ENCODE measurements around the gene MAP3K7. TPM values are rescaled to one million over a fixed set of nuclear protein-coding genes. Genes with fewer than 3 reads are reported as not detected.

MAP3K7 gene
- polyA plus RNA-seq, 2 donors, result 8.4 to 10.0 TPM

- peaks cover 0 to 6% of the 10 kb centered on the region in 2 donors for H3K4me1 ChIP-seq (ENCODE audit: control insufficient read depth in 2 of 2, insufficient read depth in 2 of 2, low read length in 1 of 2)
- no peaks in the 10 kb centered on the region for H3K27me3 ChIP-seq (ENCODE audit: control insufficient read depth in 1 of 2, insufficient read depth in 2 of 2, low read length in 2 of 2)
- 88% methylated on average over 4 of the region's 4 CpGs for WGBS, 2 donors
- H3K9me3 ChIP-seq (ENCODE audit: control insufficient read depth in 2 of 2, insufficient read depth in 1 of 2, low read depth in 1 of 2, low read length in 1 of 2), result no peaks in the 10 kb centered on the region
- H3K27ac ChIP-seq (ENCODE audit: low read depth in 2 of 2, low read length in 1 of 2), result no peak overlapping the region
- no peak overlapping the region for H3K4me3 ChIP-seq (ENCODE audit: low read depth in 1 of 2, low read length in 2 of 2)
- no peaks in the 10 kb centered on the region for H3K36me3 ChIP-seq (ENCODE audit: control insufficient read depth in 2 of 2, insufficient read depth in 2 of 2, low read length in 1 of 2)
Observed at GRCh38 chr6:90480666-90481065, 106.2 kb downstream of the MAP3K7 start.

GRCh38 chr6:90479603-90479926 lies 107.3 kb downstream of the MAP3K7 start:
- H3K4me1 ChIP-seq (ENCODE audit: control insufficient read depth in 2 of 2, insufficient read depth in 2 of 2, low read length in 1 of 2), result peaks cover 0 to 6% of the 10 kb centered on the region in 2 donors
- H3K27me3 ChIP-seq (ENCODE audit: control insufficient read depth in 1 of 2, insufficient read depth in 2 of 2, low read length in 2 of 2), result no peaks in the 10 kb centered on the region
- 88 to 97% methylated on average over 1 of the region's 1 CpG for WGBS, 2 donors
- H3K4me3 ChIP-seq (ENCODE audit: low read depth in 1 of 2, low read length in 2 of 2), result no peak overlapping the region
- H3K36me3 ChIP-seq (ENCODE audit: control insufficient read depth in 2 of 2, insufficient read depth in 2 of 2, low read length in 1 of 2), result no peaks in the 10 kb centered on the region
- no peak overlapping the region for H3K27ac ChIP-seq (ENCODE audit: low read depth in 2 of 2, low read length in 1 of 2)
- no peaks in the 10 kb centered on the region for H3K9me3 ChIP-seq (ENCODE audit: control insufficient read depth in 2 of 2, insufficient read depth in 1 of 2, low read depth in 1 of 2, low read length in 1 of 2)

GRCh38 chr6:90478789-90479602 lies 107.9 kb downstream of the MAP3K7 start:
- no peak overlapping the region for H3K4me3 ChIP-seq (ENCODE audit: low read depth in 1 of 2, low read length in 2 of 2)
- 31 to 34% methylated on average over 15 of the region's 15 CpGs for WGBS, 2 donors
- H3K27ac ChIP-seq (ENCODE audit: low read depth in 2 of 2, low read length in 1 of 2), result peak overlapping the region in 1 of 2 donors; percentile 14
- no peaks in the 10 kb centered on the region for H3K9me3 ChIP-seq (ENCODE audit: control insufficient read depth in 2 of 2, insufficient read depth in 1 of 2, low read depth in 1 of 2, low read length in 1 of 2)
- H3K36me3 ChIP-seq (ENCODE audit: control insufficient read depth in 2 of 2, insufficient read depth in 2 of 2, low read length in 1 of 2), result no peaks in the 10 kb centered on the region
- no peaks in the 10 kb centered on the region for H3K27me3 ChIP-seq (ENCODE audit: control insufficient read depth in 1 of 2, insufficient read depth in 2 of 2, low read length in 2 of 2)
- peaks cover 0 to 6% of the 10 kb centered on the region in 2 donors for H3K4me1 ChIP-seq (ENCODE audit: control insufficient read depth in 2 of 2, insufficient read depth in 2 of 2, low read length in 1 of 2)

- Histone ChIP-seq H3K36me3 (ENCODE audit: control insufficient read depth in 2 of 2, insufficient read depth in 2 of 2, low read length in 1 of 2) (no peaks in the 10 kb centered on the region), H3K9me3 (ENCODE audit: control insufficient read depth in 2 of 2, insufficient read depth in 1 of 2, low read depth in 1 of 2, low read length in 1 of 2) (no peaks in the 10 kb centered on the region), H3K27ac (ENCODE audit: low read depth in 2 of 2, low read length in 1 of 2) (no peak overlapping the region), H3K4me1 (ENCODE audit: control insufficient read depth in 2 of 2, insufficient read depth in 2 of 2, low read length in 1 of 2) (peaks cover 0 to 6% of the 10 kb centered on the region in 2 donors), H3K4me3 (ENCODE audit: low read depth in 1 of 2, low read length in 2 of 2) (no peak overlapping the region), H3K27me3 (ENCODE audit: control insufficient read depth in 1 of 2, insufficient read depth in 2 of 2, low read length in 2 of 2) (no peaks in the 10 kb centered on the region)
- 81 to 90% methylated on average over 4 of the region's 4 CpGs for WGBS, 2 donors
Observed at GRCh38 chr6:90478278-90478677, 108.6 kb downstream of the MAP3K7 start.

GRCh38 chr6:90477366-90477765 lies 109.5 kb downstream of the MAP3K7 start:
- no peak overlapping the region for H3K27ac ChIP-seq (ENCODE audit: low read depth in 2 of 2, low read length in 1 of 2)
- 70% methylated on average over 4 of the region's 4 CpGs for WGBS, 2 donors
- H3K27me3 ChIP-seq (ENCODE audit: control insufficient read depth in 1 of 2, insufficient read depth in 2 of 2, low read length in 2 of 2), result no peaks in the 10 kb centered on the region
- H3K9me3 ChIP-seq (ENCODE audit: control insufficient read depth in 2 of 2, insufficient read depth in 1 of 2, low read depth in 1 of 2, low read length in 1 of 2), result no peaks in the 10 kb centered on the region
- H3K36me3 ChIP-seq (ENCODE audit: control insufficient read depth in 2 of 2, insufficient read depth in 2 of 2, low read length in 1 of 2), result no peaks in the 10 kb centered on the region
- peaks cover 0 to 6% of the 10 kb centered on the region in 2 donors for H3K4me1 ChIP-seq (ENCODE audit: control insufficient read depth in 2 of 2, insufficient read depth in 2 of 2, low read length in 1 of 2)
- H3K4me3 ChIP-seq (ENCODE audit: low read depth in 1 of 2, low read length in 2 of 2), result no peak overlapping the region

- Histone ChIP-seq H3K27me3 (ENCODE audit: control insufficient read depth in 1 of 2, insufficient read depth in 2 of 2, low read length in 2 of 2) (no peaks in the 10 kb centered on the region), H3K27ac (ENCODE audit: low read depth in 2 of 2, low read length in 1 of 2) (no peak overlapping the region), H3K4me3 (ENCODE audit: low read depth in 1 of 2, low read length in 2 of 2) (no peak overlapping the region), H3K4me1 (ENCODE audit: control insufficient read depth in 2 of 2, insufficient read depth in 2 of 2, low read length in 1 of 2) (no peaks in the 10 kb centered on the region), H3K9me3 (ENCODE audit: control insufficient read depth in 2 of 2, insufficient read depth in 1 of 2, low read depth in 1 of 2, low read length in 1 of 2) (no peaks in the 10 kb centered on the region), H3K36me3 (ENCODE audit: control insufficient read depth in 2 of 2, insufficient read depth in 2 of 2, low read length in 1 of 2) (no peaks in the 10 kb centered on the region)
- 81 to 83% methylated on average over 9 of the region's 9 CpGs for WGBS, 2 donors
Observed at GRCh38 chr6:90472716-90473115, 114.2 kb downstream of the MAP3K7 start.

GRCh38 chr6:90471263-90471662 lies 115.6 kb downstream of the MAP3K7 start:
- WGBS, 2 donors, result 61 to 66% methylated on average over 4 of the region's 4 CpGs

GRCh38 chr6:90469906-90470305 lies 117.0 kb downstream of the MAP3K7 start:
- Histone ChIP-seq H3K4me3 (ENCODE audit: low read depth in 1 of 2, low read length in 2 of 2) (no peak overlapping the region), H3K36me3 (ENCODE audit: control insufficient read depth in 2 of 2, insufficient read depth in 2 of 2, low read length in 1 of 2) (no peaks in the 10 kb centered on the region), H3K27me3 (ENCODE audit: control insufficient read depth in 1 of 2, insufficient read depth in 2 of 2, low read length in 2 of 2) (no peaks in the 10 kb centered on the region), H3K27ac (ENCODE audit: low read depth in 2 of 2, low read length in 1 of 2) (no peak overlapping the region), H3K9me3 (ENCODE audit: control insufficient read depth in 2 of 2, insufficient read depth in 1 of 2, low read depth in 1 of 2, low read length in 1 of 2) (no peaks in the 10 kb centered on the region), H3K4me1 (ENCODE audit: control insufficient read depth in 2 of 2, insufficient read depth in 2 of 2, low read length in 1 of 2) (no peaks in the 10 kb centered on the region)
- WGBS, 2 donors, result 77% methylated on average over 2 of the region's 2 CpGs

More at GRCh38 chr6:90471263-90471662, 115.6 kb downstream of the MAP3K7 start:
- Histone ChIP-seq H3K36me3 (ENCODE audit: control insufficient read depth in 2 of 2, insufficient read depth in 2 of 2, low read length in 1 of 2) (no peaks in the 10 kb centered on the region), H3K9me3 (ENCODE audit: control insufficient read depth in 2 of 2, insufficient read depth in 1 of 2, low read depth in 1 of 2, low read length in 1 of 2) (no peaks in the 10 kb centered on the region), H3K4me3 (ENCODE audit: low read depth in 1 of 2, low read length in 2 of 2) (no peak overlapping the region), H3K27ac (ENCODE audit: low read depth in 2 of 2, low read length in 1 of 2) (no peak overlapping the region), H3K27me3 (ENCODE audit: control insufficient read depth in 1 of 2, insufficient read depth in 2 of 2, low read length in 2 of 2) (no peaks in the 10 kb centered on the region), H3K4me1 (ENCODE audit: control insufficient read depth in 2 of 2, insufficient read depth in 2 of 2, low read length in 1 of 2) (no peaks in the 10 kb centered on the region)

GRCh38 chr6:90468859-90469258 lies 118.0 kb downstream of the MAP3K7 start:
- no peak overlapping the region for H3K27ac ChIP-seq (ENCODE audit: low read depth in 2 of 2, low read length in 1 of 2)
- H3K4me1 ChIP-seq (ENCODE audit: control insufficient read depth in 2 of 2, insufficient read depth in 2 of 2, low read length in 1 of 2), result no peaks in the 10 kb centered on the region
- no peak overlapping the region for H3K4me3 ChIP-seq (ENCODE audit: low read depth in 1 of 2, low read length in 2 of 2)
- H3K36me3 ChIP-seq (ENCODE audit: control insufficient read depth in 2 of 2, insufficient read depth in 2 of 2, low read length in 1 of 2), result no peaks in the 10 kb centered on the region
- H3K9me3 ChIP-seq (ENCODE audit: control insufficient read depth in 2 of 2, insufficient read depth in 1 of 2, low read depth in 1 of 2, low read length in 1 of 2), result no peaks in the 10 kb centered on the region
- 65 to 82% methylated on average over 1 of the region's 1 CpG for WGBS, 2 donors
- H3K27me3 ChIP-seq (ENCODE audit: control insufficient read depth in 1 of 2, insufficient read depth in 2 of 2, low read length in 2 of 2), result no peaks in the 10 kb centered on the region

GRCh38 chr6:90468080-90468479 lies 118.8 kb downstream of the MAP3K7 start:
- Histone ChIP-seq H3K9me3 (ENCODE audit: control insufficient read depth in 2 of 2, insufficient read depth in 1 of 2, low read depth in 1 of 2, low read length in 1 of 2) (no peaks in the 10 kb centered on the region), H3K27me3 (ENCODE audit: control insufficient read depth in 1 of 2, insufficient read depth in 2 of 2, low read length in 2 of 2) (no peaks in the 10 kb centered on the region), H3K4me1 (ENCODE audit: control insufficient read depth in 2 of 2, insufficient read depth in 2 of 2, low read length in 1 of 2) (no peaks in the 10 kb centered on the region), H3K27ac (ENCODE audit: low read depth in 2 of 2, low read length in 1 of 2) (no peak overlapping the region), H3K4me3 (ENCODE audit: low read depth in 1 of 2, low read length in 2 of 2) (no peak overlapping the region), H3K36me3 (ENCODE audit: control insufficient read depth in 2 of 2, insufficient read depth in 2 of 2, low read length in 1 of 2) (no peaks in the 10 kb centered on the region)
- 89 to 91% methylated on average over 7 of the region's 7 CpGs for WGBS, 2 donors

All from esophagus (tissue), 2 donors.